B cell (primary cell): Measurements from ENCODE around the gene VASN. TPM values are rescaled to one million over a fixed set of nuclear protein-coding genes. Genes with fewer than 3 reads are reported as not detected.
A peak's percentile ranks its signal among the peaks of the same experiment; 100 is the strongest.

Source experiments
- ATAC-seq: fragments of 200-7000 bp; cut with Tn5 transposase; one replicate; pipeline ENCODE4 v1.10.0; 2021; ENCODE audit warnings: low read depth, mild to moderate bottlenecking, moderate number of reproducible peaks, moderate library complexity
- CTCF ChIA-PET: fragments of 350-600 bp; sonication (Branson Sonifier 250); formaldehyde crosslinking; loops from one replicate; lab custom pipeline; 2021; ENCODE audit warnings: antibody characterized with exemption, inconsistent platforms; lab: Charles Lee
- POLR2A ChIA-PET: fragments of 350-600 bp; sonication (Branson Sonifier 250); formaldehyde crosslinking; loops from one replicate; lab custom pipeline; 2021; ENCODE audit warnings: antibody characterized with exemption; lab: Charles Lee
- DNase-seq: peaks from one replicate; pipeline ENCODE4 v3.0.0; 2013
- H2AFZ ChIP-seq: 2 replicates; pipeline ENCODE4 v1.6.1; 2012; ENCODE audit warnings: mild to moderate bottlenecking, low read depth, low read length; ENCODE audit not compliant: insufficient read depth, poor library complexity, severe bottlenecking
- H3K27ac ChIP-seq, 2 donors: 1 replicate in 1 of 2; 2 replicates in 1 of 2; pipeline ENCODE4 v1.5.1; 2012 to 2013; ENCODE audit warnings: low read length in 2 of 2, mild to moderate bottlenecking in 2 of 2, moderate library complexity in 1 of 2
- H3K27me3 ChIP-seq, 4 experiments: fragments of 200-600 bp in 1 of 4; sonication (generic) in 1 of 4; replicated peaks in 1 of 4; 1 replicate in 2 of 4; 2 replicates in 2 of 4; pipeline versions ENCODE4 v1.6.1 to v1.7.0; 2013 to 2016; ENCODE audit warnings: low read length in 3 of 4, mild to moderate bottlenecking in 2 of 4, mixed read lengths in 1 of 4, moderate library complexity in 1 of 4; ENCODE audit not compliant: insufficient read depth in 4 of 4, control insufficient read depth in 3 of 4; ENCODE audit errors: control extremely low read depth in 1 of 4
- H3K36me3 ChIP-seq, 2 experiments: replicated peaks in 1 of 2; 1 replicate in 1 of 2; 2 replicates in 1 of 2; pipeline versions ENCODE4 v1.6.1 to v1.7.1; 2013; ENCODE audit warnings: low read length in 1 of 2; ENCODE audit not compliant: insufficient read depth in 2 of 2, control insufficient read depth in 1 of 2; ENCODE audit errors: control extremely low read depth in 1 of 2, extremely low read depth in 1 of 2
- H3K4me1 ChIP-seq, 2 donors: fragments of 200-600 bp in 1 of 2; sonication (generic) in 1 of 2; 1 replicate in 1 of 2; 2 replicates in 1 of 2; pipeline versions ENCODE4 v1.5.1 to v1.6.1; 2013 to 2017; ENCODE audit warnings: low read length in 2 of 2; ENCODE audit not compliant: control insufficient read depth in 2 of 2, insufficient read depth in 2 of 2
- H3K4me2 ChIP-seq: replicated peaks from 2 replicates; pipeline ENCODE3; 2012; ENCODE audit warnings: mild to moderate bottlenecking, low read depth, low read length; ENCODE audit not compliant: poor library complexity, severe bottlenecking
- H3K4me3 ChIP-seq, 5 experiments: fragments of 200-600 bp in 1 of 5; sonication (generic) in 1 of 5; 1 replicate in 3 of 5; 2 replicates in 2 of 5; pipeline versions ENCODE4 v1.5.1 to v1.7.0; 2011 to 2016; ENCODE audit warnings: low read length in 4 of 5, mild to moderate bottlenecking in 4 of 5, low read depth in 2 of 5, control low read depth in 1 of 5, moderate library complexity in 1 of 5; ENCODE audit not compliant: insufficient read depth in 1 of 5; ENCODE audit errors: control extremely low read depth in 1 of 5, extremely low read depth in 1 of 5
- H3K79me2 ChIP-seq: fragments of 200-600 bp; sonication (generic); one replicate; pipeline ENCODE4 v1.6.0; 2016; ENCODE audit warnings: low read length; ENCODE audit not compliant: control insufficient read depth, insufficient read depth
- H3K9ac ChIP-seq: fragments of 200-600 bp; sonication (generic); 2 replicates; pipeline ENCODE4 v1.6.1; 2017; ENCODE audit warnings: mild to moderate bottlenecking, low read length, moderate library complexity
- H3K9me3 ChIP-seq, 3 donors: one replicate each; pipeline versions ENCODE4 v1.6.1 to v1.7.1; 2013; ENCODE audit warnings: low read length in 2 of 3; ENCODE audit not compliant: control insufficient read depth in 2 of 3, insufficient read depth in 1 of 3; ENCODE audit errors: control extremely low read depth in 1 of 3
- H4K20me1 ChIP-seq: 2 replicates; pipeline ENCODE4 v1.6.0; 2012; ENCODE audit warnings: mild to moderate bottlenecking, low read length; ENCODE audit not compliant: insufficient read depth, control insufficient read depth, poor library complexity, severe bottlenecking
- H3K27ac Mint-ChIP-seq: one replicate; pipeline ENCODE4 v1.8.0; 2021; ENCODE audit warnings: mixed read lengths
- H3K27me3 Mint-ChIP-seq: one replicate; pipeline ENCODE4 v1.8.0; 2021; ENCODE audit warnings: mixed read lengths
- H3K4me1 Mint-ChIP-seq: one replicate; pipeline ENCODE4 v1.8.0; 2021; ENCODE audit warnings: mixed read lengths
- H3K4me3 Mint-ChIP-seq: one replicate; pipeline ENCODE4 v1.8.0; 2021; ENCODE audit warnings: mixed read lengths
- H3K9me3 Mint-ChIP-seq: one replicate; pipeline ENCODE4 v1.8.0; 2022; ENCODE audit warnings: mixed read lengths; ENCODE audit not compliant: insufficient read depth
- EZH2 ChIP-seq: IDR thresholded peaks from 2 replicates; pipeline ENCODE4 v1.6.1; 2012; ENCODE audit warnings: borderline replicate concordance, low read depth, mild to moderate bottlenecking, moderate library complexity, low read length; ENCODE audit not compliant: insufficient read depth, poor library complexity, severe bottlenecking
- WGBS: methylation state at CpG from one replicate; pipeline ENCODE4 v1.1.5; 2013; ENCODE audit warnings: missing lambda C conversion rate; ENCODE audit not compliant: insufficient coverage; 5-methylcytosine and 5-hydroxymethylcytosine counted together
- intact Hi-C: fragments of 100-400 bp; cut with micrococcal nuclease; formaldehyde crosslinking; loops from one replicate; pipeline ENCODE4 v1.10.0; 2022
- polyA plus RNA-seq: library from polyadenylated mRNA; depleted of rRNA; stranded (reverse); fragments of >200 nt; gene quantifications from 2 replicates; pipeline ENCODE4 v1.2.3, GENCODE V29; 2012
- total RNA-seq, 2 donors: library from RNA; stranded (reverse); fragments of 120-200 nt in 1 of 2; gene quantifications; 1 replicate in 1 of 2; 2 replicates in 1 of 2; pipeline versions ENCODE4 v1.2.3 to v1.2.4, GENCODE V29; 2013 to 2022
- TF ChIP-seq, protein P1 (sequence below): fragments of 200-600 bp; IDR thresholded peaks from one replicate; pipeline ENCODE4 v1.8.0; 2022; ENCODE audit warnings: antibody characterized with exemption, mild to moderate bottlenecking

Gene VASN
- total and polyA plus RNA-seq, 2 donors (not counting 1 experiment from before 2014, with no cell fraction given), result 0.57 to 0.76 TPM

DNA sequence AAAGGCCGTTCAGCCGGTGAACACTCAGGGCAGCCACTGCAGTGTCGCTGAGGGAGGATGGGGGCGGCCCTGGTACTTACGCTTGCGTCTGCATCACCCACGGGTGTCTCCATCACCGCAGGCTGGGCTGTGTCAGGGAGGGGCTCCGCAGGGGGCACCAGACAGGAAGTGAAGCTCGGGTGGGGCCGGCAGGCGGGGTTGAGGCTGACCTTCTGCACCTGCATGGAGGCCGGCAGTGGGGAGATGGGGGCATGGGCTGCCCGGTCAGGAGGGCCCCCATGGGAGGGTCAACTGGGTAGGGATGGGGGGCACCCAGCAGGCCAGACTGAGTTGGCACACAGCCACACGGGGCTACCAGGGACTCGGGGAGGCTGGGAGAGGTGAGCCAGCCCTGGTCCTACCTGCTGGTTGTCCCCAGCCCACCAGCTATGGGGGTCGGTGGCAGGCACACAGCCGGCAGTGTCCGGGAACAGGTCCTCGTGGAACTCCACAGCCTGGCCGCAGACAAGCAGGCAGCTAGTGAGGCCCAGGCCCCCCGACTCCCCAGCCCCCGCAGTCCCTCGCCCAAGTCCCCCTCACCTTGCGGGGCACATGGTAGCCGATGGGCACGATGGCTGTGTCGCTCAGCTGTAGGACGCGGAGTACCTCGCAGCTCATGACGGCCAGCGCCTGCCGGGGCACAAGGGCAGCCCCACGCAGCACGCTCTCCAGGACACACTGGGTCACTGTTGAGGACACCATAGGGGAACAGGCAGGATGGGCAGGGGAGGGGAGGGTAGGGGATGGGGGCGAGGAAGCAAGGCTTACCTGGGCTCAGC lies 7.2 kb upstream of the VASN start:
- Histone ChIP-seq H3K36me3 (peaks cover 4 to 67% of the 10 kb centered on the region in 2 experiments), H3K9ac (no peak overlapping the region), H3K4me1 (peaks cover 6 to 42% of the 10 kb centered on the region in 2 donors), H3K27ac (peak overlapping the region; percentile 37 to 44), H2AFZ (no peak overlapping the region), H3K79me2 (peaks cover 4% of the 10 kb centered on the region), H3K9me3 (peaks cover 0 to 1% (median 0%) of the 10 kb centered on the region in 3 donors), H3K27me3 (no peaks in the 10 kb centered on the region), H3K4me3 (no peak overlapping the region), H3K4me2 (peak overlapping the region; percentile 55), H4K20me1 (peaks cover 71% of the 10 kb centered on the region)
- Mint-ChIP-seq H3K27me3 (no peaks in the 10 kb centered on the region), H3K4me1 (peaks cover 25% of the 10 kb centered on the region), H3K27ac (peak overlapping the region; percentile 78), H3K4me3 (peak overlapping the region; percentile 65), H3K9me3 (no peaks in the 10 kb centered on the region)
- CTCF ChIA-PET, result interaction anchor here (0.8 to 3.9 kb wide), 6 partner anchors 9 to 48 kb away, joined by 3 to 38 read pairs (median 6); partner anchors contain the start of gene GLIS2
- 69% methylated on average over 37 of the region's 37 CpGs for WGBS
- intact Hi-C loops, result loop anchor here (1.0 to 2.0 kb wide), 4 partner anchors 14 to 141 kb away; partner anchors contain the start of genes DNAJA3 and PAM16
- ATAC-seq (peak; percentile 63), DNase-seq (peak; percentile 75)
- TF ChIP-seq, protein P1, sequence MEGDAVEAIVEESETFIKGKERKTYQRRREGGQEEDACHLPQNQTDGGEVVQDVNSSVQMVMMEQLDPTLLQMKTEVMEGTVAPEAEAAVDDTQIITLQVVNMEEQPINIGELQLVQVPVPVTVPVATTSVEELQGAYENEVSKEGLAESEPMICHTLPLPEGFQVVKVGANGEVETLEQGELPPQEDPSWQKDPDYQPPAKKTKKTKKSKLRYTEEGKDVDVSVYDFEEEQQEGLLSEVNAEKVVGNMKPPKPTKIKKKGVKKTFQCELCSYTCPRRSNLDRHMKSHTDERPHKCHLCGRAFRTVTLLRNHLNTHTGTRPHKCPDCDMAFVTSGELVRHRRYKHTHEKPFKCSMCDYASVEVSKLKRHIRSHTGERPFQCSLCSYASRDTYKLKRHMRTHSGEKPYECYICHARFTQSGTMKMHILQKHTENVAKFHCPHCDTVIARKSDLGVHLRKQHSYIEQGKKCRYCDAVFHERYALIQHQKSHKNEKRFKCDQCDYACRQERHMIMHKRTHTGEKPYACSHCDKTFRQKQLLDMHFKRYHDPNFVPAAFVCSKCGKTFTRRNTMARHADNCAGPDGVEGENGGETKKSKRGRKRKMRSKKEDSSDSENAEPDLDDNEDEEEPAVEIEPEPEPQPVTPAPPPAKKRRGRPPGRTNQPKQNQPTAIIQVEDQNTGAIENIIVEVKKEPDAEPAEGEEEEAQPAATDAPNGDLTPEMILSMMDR, result no peak
- TF ChIP-seq EZH2, result no peak
- POLR2A ChIA-PET, result interaction anchor here (0.7 to 2.5 kb wide), 7 partner anchors 35 to 1612 kb away, joined by 3 to 11 read pairs (median 4); partner anchors contain the start of genes CDIP1, CORO7 and SRRM2
